Stomach (tissue), 4 donors: ENCODE measurements around the gene EEFSEC.

ENCODE experiments used
- POLR2A ChIP-seq, 4 donors: fragments of 450-650 bp; IDR thresholded peaks; one replicate each; pipeline ENCODE4 v1.6.1; 2016; ENCODE audit warnings: antibody characterized with exemption in 4 of 4, control low read depth in 2 of 4, mild to moderate bottlenecking in 1 of 4, moderate library complexity in 1 of 4
- TF ChIP-seq, protein P1 (sequence below), 7 experiments: fragments of 450-650 bp in 4 of 7; fragments of 200-600 bp in 3 of 7; sonication (generic) in 3 of 7; IDR thresholded peaks; one replicate each; pipeline ENCODE4 v1.5.1; 2016 to 2019; ENCODE audit warnings: antibody characterized with exemption in 7 of 7, control low read depth in 2 of 7, mild to moderate bottlenecking in 1 of 7

DNA sequence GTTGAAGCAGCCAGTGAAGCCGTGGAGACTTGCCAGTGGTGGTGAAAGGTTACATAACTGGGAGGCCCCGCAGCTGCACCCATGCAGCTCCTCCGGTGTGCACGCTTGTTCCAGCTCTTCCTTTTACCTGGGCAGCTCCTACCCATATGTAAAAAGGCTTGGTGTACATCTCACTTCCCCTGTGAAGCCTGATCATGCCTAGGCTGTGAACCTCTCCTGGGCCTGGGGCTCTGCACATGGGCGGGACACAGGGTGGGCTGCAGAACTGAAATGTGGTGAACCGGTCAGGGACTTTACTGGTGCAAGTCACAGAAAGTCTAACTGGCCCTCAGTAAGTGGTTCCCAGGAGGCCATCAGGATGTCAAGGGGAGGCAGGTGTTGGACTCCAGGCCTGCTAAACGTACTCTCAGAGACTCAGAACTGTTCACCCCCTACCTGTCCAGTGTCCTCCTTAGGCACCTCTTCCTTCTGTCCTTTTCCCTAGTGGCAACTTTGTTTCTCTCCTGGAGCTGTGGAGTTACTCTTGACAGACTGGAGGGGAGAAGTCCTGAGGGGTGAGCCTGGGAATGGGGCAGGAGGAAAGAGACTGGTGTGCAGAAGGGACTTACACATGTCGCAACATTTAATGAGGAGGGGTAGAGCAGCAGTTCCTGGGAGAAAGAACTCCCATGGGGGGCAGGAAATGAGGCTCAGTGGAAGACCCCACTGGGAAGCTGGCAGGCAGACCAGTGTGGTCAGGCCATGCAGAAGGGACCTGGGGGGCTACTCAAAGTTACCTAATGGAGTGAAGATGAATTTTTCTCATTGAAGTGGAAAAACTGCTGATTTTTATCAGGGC, 148.1 kb downstream of the EEFSEC start:
- TF ChIP-seq, protein P1, sequence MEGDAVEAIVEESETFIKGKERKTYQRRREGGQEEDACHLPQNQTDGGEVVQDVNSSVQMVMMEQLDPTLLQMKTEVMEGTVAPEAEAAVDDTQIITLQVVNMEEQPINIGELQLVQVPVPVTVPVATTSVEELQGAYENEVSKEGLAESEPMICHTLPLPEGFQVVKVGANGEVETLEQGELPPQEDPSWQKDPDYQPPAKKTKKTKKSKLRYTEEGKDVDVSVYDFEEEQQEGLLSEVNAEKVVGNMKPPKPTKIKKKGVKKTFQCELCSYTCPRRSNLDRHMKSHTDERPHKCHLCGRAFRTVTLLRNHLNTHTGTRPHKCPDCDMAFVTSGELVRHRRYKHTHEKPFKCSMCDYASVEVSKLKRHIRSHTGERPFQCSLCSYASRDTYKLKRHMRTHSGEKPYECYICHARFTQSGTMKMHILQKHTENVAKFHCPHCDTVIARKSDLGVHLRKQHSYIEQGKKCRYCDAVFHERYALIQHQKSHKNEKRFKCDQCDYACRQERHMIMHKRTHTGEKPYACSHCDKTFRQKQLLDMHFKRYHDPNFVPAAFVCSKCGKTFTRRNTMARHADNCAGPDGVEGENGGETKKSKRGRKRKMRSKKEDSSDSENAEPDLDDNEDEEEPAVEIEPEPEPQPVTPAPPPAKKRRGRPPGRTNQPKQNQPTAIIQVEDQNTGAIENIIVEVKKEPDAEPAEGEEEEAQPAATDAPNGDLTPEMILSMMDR (IDR thresholded peaks at IDR 0.05): no peak
- TF ChIP-seq POLR2A (IDR thresholded peaks at IDR 0.05): no peak
